Activated CD4-positive, alpha-beta T cell treated with anti-CD3 and anti-CD28 coated beads, Interleukin-2, amount 50 U/mL, for 24 hours (primary cell): Measurements from ENCODE around the gene CCR8.
A peak's percentile ranks its signal among the peaks of the same experiment; 100 is the strongest.
"Not testable (repeated sequence)": the region's sequence is repeated elsewhere in the genome, so short reads cannot be mapped to it uniquely, and the experiment has no call there.

Experiments used
- DNase-seq, 2 donors: peaks; one replicate each; pipeline ENCODE4 v3.0.0-alpha.2; 2020; ENCODE audit warnings: low read depth in 1 of 2, low spot score in 1 of 2

CCR8 gene

GRCh38 chr3:39347586-39347876, 18.0 kb downstream of the CCR8 start:
- DNase-seq = no peak

GRCh38 chr3:39349080-39349479, 19.6 kb downstream of the CCR8 start:
- no peak for DNase-seq

- DNase-seq = no peak
These were observed 21.2 kb downstream of the CCR8 start for GRCh38 chr3:39350714-39351113.

- not testable (repeated sequence) for DNase-seq
These were observed 21.6 kb downstream of the CCR8 start for GRCh38 chr3:39351134-39351533.

GRCh38 chr3:39353168-39353927, 23.8 kb downstream of the CCR8 start:
- DNase-seq = not testable (repeated sequence)

- DNase-seq = no peak
These were observed 28.8 kb downstream of the CCR8 start for GRCh38 chr3:39358333-39358732.

GRCh38 chr3:39361252-39361927, 31.9 kb downstream of the CCR8 start:
- DNase-seq = no peak

- DNase-seq = no peak
These were observed 32.7 kb downstream of the CCR8 start for GRCh38 chr3:39362192-39362591.

GRCh38 chr3:39362812-39363211, 33.3 kb downstream of the CCR8 start:
- DNase-seq = no peak

- DNase-seq = not testable (repeated sequence)
These were observed 40.9 kb downstream of the CCR8 start for GRCh38 chr3:39370450-39370849.

- DNase-seq = no peak
These were observed 43.3 kb downstream of the CCR8 start for GRCh38 chr3:39372833-39373232.

- DNase-seq = no peak
These were observed 47.6 kb downstream of the CCR8 start for GRCh38 chr3:39376959-39377634.

- peak in 1 of 2 donors; percentile 45 for DNase-seq
These were observed 48.6 kb downstream of the CCR8 start for GRCh38 chr3:39378088-39378487.

GRCh38 chr3:39378957-39379777, 49.7 kb downstream of the CCR8 start:
- DNase-seq = no peak

- no peak for DNase-seq
These were observed 50.3 kb downstream of the CCR8 start for GRCh38 chr3:39379778-39380155.

- no peak for DNase-seq
These were observed 51.9 kb downstream of the CCR8 start for GRCh38 chr3:39381432-39381831.
